ENCODE data around the gene ITM2C.
A peak's percentile ranks its signal among the peaks of the same experiment; 100 is the strongest.

Gene ITM2C

DNA sequence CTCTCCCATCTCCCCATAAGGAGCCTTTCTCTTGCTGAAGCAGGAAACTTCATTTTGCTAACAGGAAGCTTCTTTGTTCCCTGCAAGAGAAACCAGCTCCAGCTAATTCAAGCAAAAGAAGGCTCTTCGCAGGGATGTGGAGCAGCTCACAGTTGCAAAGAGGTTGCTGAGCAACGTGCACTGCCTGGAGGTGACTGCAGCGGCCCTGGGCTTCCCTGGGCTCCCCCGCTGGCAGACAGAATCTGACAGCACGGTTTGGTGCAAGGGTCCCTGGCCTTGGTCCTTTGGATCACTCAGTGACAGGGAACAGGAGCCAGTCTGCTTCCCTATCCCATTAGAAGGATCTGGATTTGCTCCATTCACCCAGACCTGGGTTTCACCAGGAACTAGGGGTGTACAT, 34.5 kb downstream of the ITM2C start:
- ChIA-PET CTCF (no interaction called here), POLR2A (interaction anchor here (1.0 kb wide), 1 partner anchor 32 kb away, joined by 3 read pairs; no protein-coding TSS in a partner anchor)
- TF ChIP-seq ARNT (IDR thresholded peaks at IDR 0.05) = no peak
- TF ChIP-seq FOXM1 (IDR thresholded peaks at IDR 0.05; ENCODE audit: borderline replicate concordance) = no peak
- no peak for TF ChIP-seq ZNF384 (IDR thresholded peaks at IDR 0.05)
- no peak for TF ChIP-seq FOXA1 (IDR thresholded peaks at IDR 0.05)
- TF ChIP-seq HDGF (IDR thresholded peaks at IDR 0.05; ENCODE audit: borderline replicate concordance) = no peak
- TF ChIP-seq TARDBP (IDR thresholded peaks at IDR 0.05) = no peak
- TF ChIP-seq, protein P1, sequence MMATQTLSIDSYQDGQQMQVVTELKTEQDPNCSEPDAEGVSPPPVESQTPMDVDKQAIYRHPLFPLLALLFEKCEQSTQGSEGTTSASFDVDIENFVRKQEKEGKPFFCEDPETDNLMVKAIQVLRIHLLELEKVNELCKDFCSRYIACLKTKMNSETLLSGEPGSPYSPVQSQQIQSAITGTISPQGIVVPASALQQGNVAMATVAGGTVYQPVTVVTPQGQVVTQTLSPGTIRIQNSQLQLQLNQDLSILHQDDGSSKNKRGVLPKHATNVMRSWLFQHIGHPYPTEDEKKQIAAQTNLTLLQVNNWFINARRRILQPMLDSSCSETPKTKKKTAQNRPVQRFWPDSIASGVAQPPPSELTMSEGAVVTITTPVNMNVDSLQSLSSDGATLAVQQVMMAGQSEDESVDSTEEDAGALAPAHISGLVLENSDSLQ (IDR thresholded peaks at IDR 0.05) = no peak
- no peak for TF ChIP-seq CTBP1 (IDR thresholded peaks at IDR 0.05; ENCODE audit: borderline replicate concordance)
- DNase-seq (ENCODE audit: extremely low spot score) = no peak

DNA sequence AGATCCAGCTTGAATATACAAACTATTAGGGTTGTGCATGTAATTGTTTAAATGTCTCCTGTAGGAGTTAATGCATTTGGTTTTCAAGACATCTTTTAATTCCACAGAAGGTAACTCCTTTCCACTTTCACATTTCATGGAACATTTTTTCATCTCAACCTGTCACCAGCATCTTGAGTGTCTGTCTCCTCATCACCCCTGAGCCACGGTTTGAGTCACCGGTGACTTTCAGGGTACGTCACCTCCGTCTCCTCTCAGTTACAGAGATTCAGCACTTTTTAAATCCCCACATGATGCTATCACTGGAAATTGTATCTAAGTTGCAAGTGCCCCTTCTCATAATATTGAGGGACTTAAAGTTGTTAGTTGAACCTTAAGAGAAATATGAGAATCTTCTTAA, 35.0 kb downstream of the ITM2C start:
- no peak for TF ChIP-seq FOXA1 (IDR thresholded peaks at IDR 0.05)
- no peak for TF ChIP-seq CTBP1 (IDR thresholded peaks at IDR 0.05; ENCODE audit: borderline replicate concordance)
- TF ChIP-seq ARNT (IDR thresholded peaks at IDR 0.05) = no peak
- no peak for TF ChIP-seq FOXM1 (IDR thresholded peaks at IDR 0.05; ENCODE audit: borderline replicate concordance)
- no peak for TF ChIP-seq HDGF (IDR thresholded peaks at IDR 0.05; ENCODE audit: borderline replicate concordance)
- no peak for TF ChIP-seq LEF1 (IDR thresholded peaks at IDR 0.05; ENCODE audit: borderline replicate concordance)
- no peak for TF ChIP-seq ELF4 (IDR thresholded peaks at IDR 0.05)
- TF ChIP-seq L3MBTL2 (conservative IDR thresholded peaks at IDR 0.05) = no peak
- TF ChIP-seq, protein P1 (IDR thresholded peaks at IDR 0.05) = no peak
- TF ChIP-seq TARDBP (IDR thresholded peaks at IDR 0.05) = no peak
- no peak for TF ChIP-seq SUZ12 (IDR thresholded peaks at IDR 0.05)
- TF ChIP-seq SP1 (IDR thresholded peaks at IDR 0.05) = no peak
- no peak for TF ChIP-seq FOXK2 (IDR thresholded peaks at IDR 0.05)
- TF ChIP-seq ZNF384 (IDR thresholded peaks at IDR 0.05) = no peak
- no peak for TF ChIP-seq NFRKB (IDR thresholded peaks at IDR 0.05)
- no peak for TF ChIP-seq BHLHE40 (IDR thresholded peaks at IDR 0.05; ENCODE audit: borderline replicate concordance)
- no peak for DNase-seq (ENCODE audit: extremely low spot score)
- CTCF ChIA-PET = no interaction called here
- POLR2A ChIA-PET = interaction anchor here (1.0 kb wide), 1 partner anchor 33 kb away, joined by 3 read pairs; no protein-coding TSS in a partner anchor

DNA sequence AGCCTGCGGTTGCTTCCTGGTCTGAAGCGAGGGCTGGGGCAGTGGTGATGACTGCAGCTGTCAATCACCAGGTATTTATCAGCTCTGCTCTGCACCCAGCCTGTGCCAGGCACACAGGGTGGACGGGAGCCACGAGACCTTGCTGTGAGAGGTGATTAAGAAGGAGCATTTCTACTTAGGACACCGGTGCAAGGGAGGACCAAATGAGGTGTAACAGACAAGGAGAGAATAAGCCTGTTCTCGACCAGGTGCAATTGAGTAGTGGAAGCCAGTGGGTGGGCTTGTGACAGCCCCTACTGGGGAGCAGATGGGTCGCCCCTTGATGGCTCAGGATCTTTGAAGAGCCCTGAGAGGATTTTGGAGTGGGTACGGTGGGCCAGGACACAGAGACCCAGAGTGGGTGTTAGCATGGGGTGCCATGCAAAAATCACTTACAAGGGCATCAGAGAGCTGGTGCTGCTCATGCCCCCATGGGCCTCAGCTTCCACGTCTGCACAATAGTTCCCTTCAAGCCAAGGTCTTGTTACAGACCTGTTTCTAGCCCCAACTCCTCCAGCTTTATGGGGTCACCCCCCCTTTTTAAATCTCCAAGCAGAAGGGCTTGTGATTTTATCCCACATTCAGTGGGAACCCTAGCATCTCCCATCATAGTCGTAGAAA, 35.7 kb downstream of the ITM2C start:
- DNase-seq (ENCODE audit: extremely low spot score) = no peak
- TF ChIP-seq FOXK2 (IDR thresholded peaks at IDR 0.05) = no peak
- no peak for TF ChIP-seq HDGF (IDR thresholded peaks at IDR 0.05; ENCODE audit: borderline replicate concordance)
- TF ChIP-seq, protein P1 (IDR thresholded peaks at IDR 0.05) = peak; percentile 29; the same call in 1 of the 2 replicates
- TF ChIP-seq ZNF384 (IDR thresholded peaks at IDR 0.05) = no peak
- TF ChIP-seq ELF4 (IDR thresholded peaks at IDR 0.05) = no peak
- TF ChIP-seq LEF1 (IDR thresholded peaks at IDR 0.05; ENCODE audit: borderline replicate concordance) = no peak
- TF ChIP-seq TARDBP (IDR thresholded peaks at IDR 0.05) = no peak
- ChIA-PET CTCF (no interaction called here), POLR2A (no interaction called here)

DNA sequence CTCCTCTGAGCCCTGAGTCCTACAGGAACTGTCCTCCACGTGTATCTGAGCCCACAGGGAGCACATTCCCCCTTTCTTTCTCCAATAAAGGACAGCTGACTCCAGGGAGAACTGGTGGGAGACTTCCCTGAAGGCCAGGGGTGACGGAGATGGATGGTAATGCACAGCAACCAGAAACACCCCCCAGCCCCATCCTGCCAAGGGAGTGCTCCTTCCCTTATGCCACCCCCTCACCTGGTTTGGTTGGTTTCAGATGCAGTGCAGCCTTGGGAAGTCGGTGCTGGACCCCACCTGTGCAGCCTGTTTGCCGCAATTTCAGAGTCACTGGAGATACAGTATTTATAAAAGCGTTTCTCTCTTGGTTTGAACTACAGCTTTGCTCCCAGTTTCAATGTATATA, 36.3 kb downstream of the ITM2C start:
- ChIA-PET POLR2A (no interaction called here), CTCF (interaction anchor here (1.6 kb wide), 1 partner anchor 86 kb away, joined by 4 read pairs; no protein-coding TSS in a partner anchor)
- DNase-seq (ENCODE audit: extremely low spot score) = no peak
- no peak for TF ChIP-seq ZNF384 (IDR thresholded peaks at IDR 0.05)
- no peak for TF ChIP-seq BHLHE40 (IDR thresholded peaks at IDR 0.05; ENCODE audit: borderline replicate concordance)
- TF ChIP-seq SUZ12 (IDR thresholded peaks at IDR 0.05) = no peak
- TF ChIP-seq NFRKB (IDR thresholded peaks at IDR 0.05) = no peak
- no peak for TF ChIP-seq TARDBP (IDR thresholded peaks at IDR 0.05)
- TF ChIP-seq LEF1 (IDR thresholded peaks at IDR 0.05; ENCODE audit: borderline replicate concordance) = no peak
- TF ChIP-seq L3MBTL2 (conservative IDR thresholded peaks at IDR 0.05) = no peak
- TF ChIP-seq ELF4 (IDR thresholded peaks at IDR 0.05) = no peak
- TF ChIP-seq FOXM1 (IDR thresholded peaks at IDR 0.05; ENCODE audit: borderline replicate concordance) = no peak
- TF ChIP-seq CTBP1 (IDR thresholded peaks at IDR 0.05; ENCODE audit: borderline replicate concordance) = no peak
- TF ChIP-seq HDGF (IDR thresholded peaks at IDR 0.05; ENCODE audit: borderline replicate concordance) = no peak
- TF ChIP-seq ARNT (IDR thresholded peaks at IDR 0.05) = no peak
- TF ChIP-seq FOXK2 (IDR thresholded peaks at IDR 0.05) = no peak
- TF ChIP-seq FOXA1 (IDR thresholded peaks at IDR 0.05) = no peak
- TF ChIP-seq, protein P1 (IDR thresholded peaks at IDR 0.05) = no peak
- no peak for TF ChIP-seq SP1 (IDR thresholded peaks at IDR 0.05)

DNA sequence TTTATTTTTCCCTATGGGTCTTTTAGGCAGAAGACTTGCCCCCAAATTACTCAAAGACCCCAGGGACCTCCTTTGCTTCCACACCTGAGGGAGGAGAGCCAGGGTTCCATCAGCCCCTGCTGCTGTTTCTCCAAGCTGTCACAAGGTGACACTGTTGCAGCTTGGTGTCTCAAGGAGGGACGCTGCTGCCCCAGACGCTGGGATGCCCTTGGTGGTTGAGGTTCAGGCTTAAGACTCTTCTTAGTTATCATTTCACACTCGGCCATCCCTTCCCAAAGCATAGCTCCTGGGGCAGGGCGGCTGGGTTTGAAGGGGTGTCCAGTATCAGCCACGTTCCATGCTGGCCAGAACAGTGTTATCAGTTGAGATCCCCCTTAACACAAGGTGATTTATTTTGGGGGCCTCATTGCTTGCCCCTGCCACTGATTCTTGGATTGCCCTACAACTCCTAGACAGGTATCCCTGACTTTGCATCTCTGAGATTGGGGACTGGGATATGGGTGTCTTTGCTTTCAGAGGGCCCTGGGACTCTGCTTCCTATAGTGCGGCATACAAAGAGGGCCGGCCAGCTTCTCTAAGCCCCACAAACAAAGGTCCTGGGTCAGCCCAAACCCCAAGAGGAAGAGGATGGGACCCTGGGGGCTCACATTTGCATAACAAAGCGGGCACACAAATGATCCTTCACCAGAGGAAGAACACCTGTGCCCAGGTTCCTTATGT, 37.6 kb downstream of the ITM2C start:
- ChIA-PET CTCF (interaction anchor here (0.7 to 1.6 kb wide), 3 partner anchors 25 to 105 kb away, joined by 3 to 4 read pairs (median 3); no protein-coding TSS in a partner anchor), POLR2A (no interaction called here)
- TF ChIP-seq ELF4 (IDR thresholded peaks at IDR 0.05) (no peak), TARDBP (IDR thresholded peaks at IDR 0.05) (no peak), FOXA1 (IDR thresholded peaks at IDR 0.05) (no peak), BHLHE40 (IDR thresholded peaks at IDR 0.05; ENCODE audit: borderline replicate concordance) (no peak), L3MBTL2 (conservative IDR thresholded peaks at IDR 0.05) (no peak), ZNF384 (IDR thresholded peaks at IDR 0.05) (no peak), FOXK2 (IDR thresholded peaks at IDR 0.05) (no peak), NFRKB (IDR thresholded peaks at IDR 0.05) (no peak), LEF1 (IDR thresholded peaks at IDR 0.05; ENCODE audit: borderline replicate concordance) (no peak), SP1 (IDR thresholded peaks at IDR 0.05) (no peak), CTBP1 (IDR thresholded peaks at IDR 0.05; ENCODE audit: borderline replicate concordance) (no peak), SUZ12 (IDR thresholded peaks at IDR 0.05) (no peak), FOXM1 (IDR thresholded peaks at IDR 0.05; ENCODE audit: borderline replicate concordance) (no peak), HDGF (IDR thresholded peaks at IDR 0.05; ENCODE audit: borderline replicate concordance) (no peak), ARNT (IDR thresholded peaks at IDR 0.05) (no peak)
- TF ChIP-seq, protein P1 (IDR thresholded peaks at IDR 0.05) = no peak
- peak; percentile 77 for DNase-seq (ENCODE audit: extremely low spot score)
